T follicular helper cell (primary cell): ENCODE measurements around the gene U2AF2.

Source experiments
- DNase-seq: peaks from one replicate; pipeline ENCODE4 v3.0.0-alpha.2; 2020; ENCODE audit warnings: low read depth

U2AF2 gene

DNA sequence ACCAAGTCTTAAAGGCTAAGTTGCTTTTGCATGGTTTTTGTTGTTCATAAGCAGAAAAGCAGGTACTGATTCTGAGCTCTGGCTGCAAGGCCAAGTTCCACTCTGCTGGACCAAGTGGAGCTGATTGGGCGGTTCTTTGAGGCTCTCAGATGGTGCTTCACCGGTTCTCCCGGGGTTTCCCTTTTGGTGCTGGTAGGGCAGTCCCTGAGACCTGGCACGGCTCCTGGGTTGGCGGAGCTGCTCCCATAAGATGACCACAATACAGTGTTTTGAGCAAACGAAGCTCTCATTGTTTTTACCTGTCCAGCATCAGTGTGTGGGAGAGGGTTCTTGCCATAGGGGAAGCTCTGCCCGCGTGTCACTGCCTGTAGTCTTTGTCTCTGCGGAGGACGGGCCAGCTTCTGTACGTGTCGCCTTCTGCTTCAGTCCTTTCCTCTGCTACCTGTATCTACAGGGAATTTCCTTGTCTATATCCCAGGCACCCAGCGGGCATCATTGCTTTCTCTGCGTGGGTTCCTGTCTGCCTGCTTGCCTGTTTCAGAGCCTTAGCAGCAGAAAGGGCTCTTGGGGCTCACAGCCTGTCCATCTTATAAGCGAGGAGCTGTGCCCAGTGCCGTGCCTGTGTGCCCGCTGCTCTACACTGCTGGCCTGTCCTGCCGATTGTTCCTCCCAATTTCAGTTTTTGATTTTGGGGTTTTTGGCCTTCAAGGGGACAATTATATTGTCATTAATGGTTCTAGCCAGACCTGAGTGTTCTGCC is 2.3 kb downstream of the U2AF2 start:
- DNase-seq = no peak

DNA sequence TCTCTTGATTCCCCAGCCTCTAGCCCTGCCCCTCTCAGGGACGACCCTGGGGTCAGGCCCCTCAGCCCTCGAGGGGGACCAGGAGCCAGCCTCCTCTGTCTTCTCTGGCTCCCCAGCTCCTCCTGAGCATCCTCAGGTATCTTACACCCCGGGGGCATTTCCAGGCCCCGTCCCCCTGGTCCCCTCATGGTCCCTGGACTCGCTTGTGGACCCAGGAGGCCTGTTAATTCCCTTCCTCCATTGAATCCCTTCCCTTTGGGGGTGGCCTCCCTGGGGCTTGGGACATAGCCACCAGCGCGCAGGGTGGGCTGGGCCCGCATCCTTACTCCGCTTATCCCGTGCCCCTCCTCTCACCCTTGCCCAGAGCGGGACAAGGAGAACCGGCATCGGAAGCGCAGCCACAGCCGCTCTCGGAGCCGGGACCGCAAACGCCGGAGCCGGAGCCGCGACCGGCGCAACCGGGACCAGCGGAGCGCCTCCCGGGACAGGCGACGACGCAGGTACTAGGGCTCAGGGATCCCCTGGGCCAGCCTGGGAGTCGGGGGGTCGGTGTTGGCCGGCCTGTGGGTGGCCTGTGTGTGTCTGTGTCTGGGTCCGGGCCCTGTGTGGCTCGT is 4.1 kb downstream of the U2AF2 start:
- DNase-seq = no peak

DNA sequence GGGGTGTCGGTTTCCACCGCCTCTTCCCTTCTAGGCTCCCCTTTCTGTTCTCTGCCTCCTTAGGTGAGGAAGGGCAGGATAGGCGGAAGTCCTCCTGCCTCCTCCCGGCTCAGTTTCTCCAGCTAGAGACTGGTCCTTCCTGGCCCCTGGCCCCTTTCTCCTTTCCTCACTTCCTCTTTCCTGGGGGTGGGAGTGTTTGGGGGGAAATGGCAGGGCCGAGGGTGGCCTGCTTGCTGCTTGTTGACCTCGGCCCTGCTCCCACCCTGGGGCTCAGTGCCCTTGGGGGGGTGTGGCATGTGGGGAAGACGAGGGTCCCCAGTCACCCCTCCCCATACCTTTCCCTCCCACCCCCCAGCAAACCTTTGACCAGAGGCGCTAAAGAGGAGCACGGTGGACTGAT is 5.0 kb downstream of the U2AF2 start:
- DNase-seq = no peak

DNA sequence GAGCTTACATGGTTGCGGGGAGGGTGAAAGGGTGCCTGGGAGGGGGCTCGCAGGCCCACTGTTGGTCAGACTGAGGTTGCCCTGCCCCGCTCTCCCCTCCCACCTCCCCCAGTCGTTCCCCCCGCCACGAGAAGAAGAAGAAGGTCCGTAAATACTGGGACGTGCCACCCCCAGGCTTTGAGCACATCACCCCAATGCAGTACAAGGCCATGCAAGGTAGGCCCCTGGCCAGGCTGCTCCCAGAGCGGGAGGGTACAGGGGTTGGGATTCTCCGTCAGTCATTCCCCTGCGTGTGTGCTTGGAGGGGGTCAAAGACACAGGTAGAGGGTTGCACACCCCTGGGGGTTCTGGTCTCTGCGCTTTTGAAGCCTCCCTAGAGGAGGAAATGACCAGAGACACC is 5.6 kb downstream of the U2AF2 start:
- DNase-seq = no peak

DNA sequence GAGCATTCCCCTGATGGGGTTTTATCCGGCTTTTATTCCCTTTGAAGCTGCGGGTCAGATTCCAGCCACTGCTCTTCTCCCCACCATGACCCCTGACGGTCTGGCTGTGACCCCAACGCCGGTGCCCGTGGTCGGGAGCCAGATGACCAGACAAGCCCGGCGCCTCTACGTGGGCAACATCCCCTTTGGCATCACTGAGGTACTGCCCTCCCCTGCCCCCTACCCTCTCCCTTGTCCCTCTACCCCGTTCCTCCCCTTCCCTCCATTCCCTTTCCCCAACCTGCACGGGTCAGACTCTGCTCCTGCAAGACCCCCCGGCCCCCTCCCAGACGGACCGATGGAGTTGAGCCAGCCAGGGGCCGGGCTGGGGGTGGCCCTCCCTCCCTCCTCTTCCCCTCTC is 6.2 kb downstream of the U2AF2 start:
- DNase-seq = no peak

DNA sequence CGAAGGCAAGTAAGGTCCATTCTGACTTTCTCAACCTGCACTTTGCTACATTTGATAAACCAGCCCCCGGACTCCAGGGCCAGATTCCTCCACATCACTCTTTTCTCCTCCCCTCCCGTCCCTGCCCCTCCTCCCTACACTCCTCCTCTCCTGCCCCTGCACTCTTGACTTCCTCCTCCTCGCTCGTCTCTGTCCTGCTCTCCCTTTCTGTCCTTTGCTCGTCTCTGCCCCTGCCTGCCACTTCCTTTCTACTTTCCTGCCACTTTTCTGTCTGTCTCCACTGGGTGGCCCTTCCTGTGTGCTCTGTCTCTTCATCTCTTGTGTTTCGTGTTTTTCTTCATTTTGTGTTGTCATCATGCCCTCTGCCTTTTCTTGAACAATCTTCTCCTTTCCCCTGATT is 7.0 kb downstream of the U2AF2 start:
- no peak for DNase-seq

DNA sequence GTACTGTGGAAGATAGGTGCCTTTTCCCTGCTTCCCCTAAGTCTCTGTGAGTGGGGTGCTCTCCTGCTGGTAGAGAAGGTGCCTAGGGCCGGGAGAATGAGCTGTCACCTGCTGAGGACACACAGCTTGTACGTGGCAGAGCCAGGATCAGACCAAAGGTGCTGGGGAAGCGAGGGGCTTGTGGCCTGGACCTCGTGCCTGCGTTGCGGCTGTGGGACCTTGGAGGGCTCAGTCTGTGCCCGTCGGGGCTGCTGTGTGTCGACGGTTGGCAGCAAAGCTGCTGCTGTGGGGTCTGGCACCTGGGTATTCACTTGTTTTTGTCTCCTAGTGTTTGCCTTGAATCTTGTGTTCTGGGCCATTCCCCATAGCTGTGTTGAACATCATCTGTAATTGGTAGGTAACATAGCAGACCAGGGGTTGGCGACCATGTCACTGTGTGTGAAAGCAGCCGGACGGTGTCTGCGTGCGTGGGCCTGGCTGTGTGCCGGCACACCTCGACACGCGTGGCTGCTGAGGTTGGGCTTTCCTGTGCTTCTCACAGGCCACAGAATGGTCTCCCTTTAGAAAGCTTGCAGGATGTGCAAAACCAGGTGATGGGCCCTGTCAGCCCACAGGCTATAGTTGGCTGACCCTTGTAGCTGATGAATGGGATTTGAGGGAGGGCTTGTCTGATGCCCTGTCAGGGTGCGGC is 9.2 kb downstream of the U2AF2 start:
- DNase-seq = no peak

DNA sequence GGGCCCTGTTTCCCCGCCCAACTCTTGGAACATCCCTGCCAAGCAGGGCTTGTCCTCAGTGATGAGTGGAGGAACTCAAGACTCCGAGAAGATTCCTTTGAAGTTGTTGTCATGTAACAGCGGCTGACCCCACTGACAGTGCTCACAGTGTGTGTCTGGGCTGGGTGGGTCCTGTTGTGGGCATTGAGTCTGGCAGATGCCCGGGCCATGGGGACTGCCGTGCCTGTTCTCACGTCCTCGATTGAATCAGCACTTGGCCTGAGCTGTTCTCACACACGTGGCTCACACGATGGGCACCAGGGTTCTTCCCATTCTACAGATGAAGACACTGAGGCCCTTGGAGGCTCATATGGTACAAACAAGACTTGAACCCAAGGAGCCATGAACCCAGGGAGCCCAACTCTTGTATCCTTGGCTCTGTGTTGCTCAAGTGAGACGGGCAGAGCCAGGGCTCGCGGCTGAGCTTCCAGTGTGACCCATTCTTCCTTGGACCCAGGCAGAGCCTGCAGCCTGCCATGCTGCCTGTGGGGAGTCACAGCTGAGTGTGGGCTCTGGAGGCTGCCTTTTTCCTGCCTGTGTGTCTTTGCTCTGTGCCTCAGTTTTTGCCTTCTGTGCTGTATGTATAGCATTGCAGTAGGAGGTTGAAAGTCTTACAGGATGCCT is 11.6 kb downstream of the U2AF2 start:
- DNase-seq = no peak

DNA sequence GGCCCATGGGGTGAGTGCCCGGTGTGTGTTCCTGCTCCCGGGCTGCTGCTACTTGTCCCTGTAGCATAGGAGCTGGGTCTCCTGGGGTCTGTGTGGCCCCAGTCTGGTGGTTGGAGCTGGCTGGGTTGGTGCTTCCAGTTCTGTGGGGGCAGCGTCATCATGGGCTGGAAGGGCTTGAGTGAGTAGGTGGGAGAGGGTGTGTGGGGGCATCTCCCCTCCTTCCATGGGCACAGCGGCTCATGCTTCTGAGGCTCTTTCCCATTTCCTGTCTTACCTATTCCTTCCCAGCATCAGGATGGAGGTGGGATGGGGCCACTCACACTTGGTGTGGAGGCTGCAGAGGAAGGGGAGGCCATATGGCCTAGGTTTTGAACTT is 12.2 kb downstream of the U2AF2 start:
- DNase-seq = no peak

DNA sequence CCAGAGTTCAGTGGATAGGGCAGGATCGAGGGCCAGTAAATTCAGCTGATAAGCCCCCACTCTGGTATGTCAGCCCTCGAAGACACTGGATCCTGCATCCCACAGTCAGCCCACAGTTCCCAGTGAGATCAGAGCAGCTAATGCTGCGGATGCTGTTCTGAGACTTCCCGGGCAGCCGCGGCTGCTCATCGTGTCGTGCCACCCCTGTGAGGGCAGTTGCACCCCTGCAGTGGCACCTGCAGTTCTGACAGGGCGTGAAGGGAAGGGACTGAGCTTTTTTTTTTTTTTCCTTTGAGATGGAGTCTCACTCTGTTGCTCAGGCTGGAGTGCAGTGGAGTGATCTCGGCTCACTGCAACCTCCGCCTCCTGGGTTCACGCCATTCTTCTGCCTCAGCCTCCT is 12.7 kb downstream of the U2AF2 start:
- no peak for DNase-seq

DNA sequence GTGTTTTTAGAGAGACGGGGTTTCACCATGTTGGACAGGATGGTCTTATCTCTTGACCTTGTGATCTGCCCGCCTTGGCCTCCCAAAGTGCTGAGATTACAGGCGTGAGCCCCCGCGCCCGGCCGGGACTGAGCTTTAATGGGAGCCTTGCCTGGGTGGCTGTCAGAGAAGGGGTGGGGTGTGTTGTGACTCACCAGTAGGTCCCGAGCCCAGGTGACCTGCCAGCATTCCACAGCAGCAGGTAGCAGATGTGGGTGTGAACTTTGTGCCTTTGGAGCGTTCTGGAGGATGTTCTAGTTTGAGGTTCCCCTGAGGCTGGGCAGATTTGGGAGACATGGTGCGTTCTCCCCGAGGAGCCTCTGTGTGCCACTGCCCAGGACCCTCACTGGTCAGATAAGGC is 13.1 kb downstream of the U2AF2 start:
- no peak for DNase-seq

DNA sequence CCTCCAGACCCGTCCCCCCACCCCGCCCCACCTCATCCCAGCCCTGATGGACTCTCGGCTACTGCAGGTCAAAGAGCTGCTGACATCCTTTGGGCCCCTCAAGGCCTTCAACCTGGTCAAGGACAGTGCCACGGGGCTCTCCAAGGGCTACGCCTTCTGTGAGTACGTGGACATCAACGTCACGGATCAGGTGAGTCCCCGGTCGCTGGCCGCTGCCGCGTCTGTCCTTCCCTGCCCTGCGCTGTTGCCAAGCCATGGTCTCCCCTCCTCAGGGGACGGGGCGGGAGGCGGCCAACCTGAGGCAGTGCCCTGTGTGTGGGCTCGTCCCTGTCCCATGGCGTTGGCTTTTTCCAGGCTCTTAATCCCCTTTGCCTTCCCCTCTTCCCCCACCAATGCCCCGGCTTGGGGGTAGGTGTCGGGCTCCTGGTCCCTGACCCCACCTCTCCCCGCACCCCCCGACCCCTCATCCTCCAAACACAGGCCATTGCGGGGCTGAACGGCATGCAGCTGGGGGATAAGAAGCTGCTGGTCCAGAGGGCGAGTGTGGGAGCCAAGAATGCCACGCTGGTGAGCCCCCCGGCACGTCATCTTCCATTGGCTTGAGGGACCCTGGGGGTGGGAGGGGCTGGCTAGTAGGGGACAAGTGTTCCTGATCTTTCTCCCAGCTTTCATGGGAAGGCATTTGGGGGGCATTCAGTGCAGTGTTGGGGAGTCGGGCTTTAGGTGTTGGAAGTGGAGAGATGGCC is 13.9 kb downstream of the U2AF2 start:
- no peak for DNase-seq

DNA sequence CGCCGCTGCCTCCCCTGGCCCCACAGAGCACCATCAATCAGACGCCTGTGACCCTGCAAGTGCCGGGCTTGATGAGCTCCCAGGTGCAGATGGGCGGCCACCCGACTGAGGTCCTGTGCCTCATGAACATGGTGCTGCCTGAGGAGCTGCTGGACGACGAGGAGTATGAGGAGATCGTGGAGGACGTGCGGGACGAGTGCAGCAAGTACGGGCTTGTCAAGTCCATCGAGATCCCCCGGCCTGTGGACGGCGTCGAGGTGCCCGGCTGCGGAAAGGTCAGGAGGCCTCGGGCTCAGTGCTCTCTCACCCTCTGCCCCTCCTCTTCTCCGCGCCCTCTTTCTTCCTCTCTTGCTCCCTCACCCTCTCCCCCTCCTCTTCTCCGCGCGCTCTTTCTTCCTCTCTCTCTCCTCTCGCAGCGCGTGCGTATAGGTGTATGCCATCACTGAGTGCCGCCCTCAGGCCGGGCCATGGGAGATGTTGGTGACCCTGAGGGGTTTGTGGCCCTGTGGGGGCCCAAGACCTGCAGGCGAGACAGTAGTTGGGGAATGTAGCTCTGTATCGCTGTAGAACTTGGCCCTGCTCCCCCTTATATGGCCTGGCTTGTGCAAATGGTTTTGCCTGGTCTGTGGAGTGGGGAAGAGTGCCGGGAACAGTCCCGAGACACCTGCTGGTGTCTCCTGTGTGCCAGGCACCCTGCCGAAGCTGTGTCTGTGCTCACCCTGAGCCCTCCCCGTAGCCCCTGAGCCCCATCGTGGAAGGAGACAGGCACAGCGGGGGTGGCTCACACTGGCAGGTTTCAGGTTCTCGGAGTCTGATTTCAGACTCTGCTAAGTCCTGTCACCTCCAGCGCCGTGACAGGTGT is 14.8 kb downstream of the U2AF2 start:
- no peak for DNase-seq

DNA sequence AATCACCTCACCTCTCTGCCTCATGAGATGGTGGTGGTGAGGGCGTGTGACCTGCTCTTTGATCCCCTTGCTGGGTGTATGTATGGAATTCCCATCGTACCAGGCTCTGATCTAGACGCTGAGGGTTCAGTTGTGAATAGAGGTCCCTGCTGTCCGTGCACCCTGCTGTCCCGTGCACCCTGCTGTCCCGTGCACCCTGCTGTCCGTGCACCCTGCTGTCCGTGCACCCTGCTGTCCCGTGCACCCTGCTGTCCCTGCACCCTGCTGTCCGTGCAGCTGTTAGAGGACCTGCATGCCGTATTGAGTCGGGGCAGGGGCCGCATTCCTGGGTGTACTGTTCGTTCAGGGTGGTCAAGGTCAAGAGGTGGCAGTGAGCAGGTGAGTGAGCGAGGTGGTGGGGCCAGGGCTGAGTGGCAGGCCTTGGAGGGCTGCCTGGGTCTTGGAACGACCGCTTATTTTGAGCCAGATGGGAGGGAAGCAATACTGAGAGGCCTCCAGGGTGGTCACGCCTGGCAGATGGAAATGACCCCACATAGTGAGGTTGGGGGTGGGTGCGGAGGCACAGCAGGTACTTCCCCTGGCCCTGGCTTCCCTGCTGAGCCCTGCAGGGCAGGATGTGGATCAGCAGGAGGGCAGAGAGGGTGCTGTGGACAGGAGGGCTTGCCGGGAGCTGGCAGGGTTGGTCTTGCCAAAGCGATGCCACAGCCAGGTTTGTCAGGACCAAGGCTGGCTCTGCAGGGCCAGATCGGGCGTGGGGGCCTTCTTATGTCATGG is 15.6 kb downstream of the U2AF2 start:
- no peak for DNase-seq

DNA sequence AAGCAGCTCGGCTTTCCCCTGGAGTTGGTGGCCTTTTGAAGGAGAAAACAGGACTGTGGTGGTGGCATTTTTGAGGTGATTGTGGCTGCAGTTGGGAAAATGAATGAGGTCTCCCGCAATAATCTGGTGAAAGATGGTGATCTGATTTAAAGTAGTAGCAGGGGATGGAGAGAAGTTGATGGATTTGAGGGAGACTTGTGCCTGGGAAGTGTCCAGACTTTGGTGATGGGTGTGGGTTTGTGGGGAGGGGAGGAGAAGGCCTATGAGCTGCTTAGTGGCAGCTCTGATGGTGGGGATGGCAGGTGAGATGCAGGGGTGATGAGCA is 16.2 kb downstream of the U2AF2 start:
- no peak for DNase-seq

DNA sequence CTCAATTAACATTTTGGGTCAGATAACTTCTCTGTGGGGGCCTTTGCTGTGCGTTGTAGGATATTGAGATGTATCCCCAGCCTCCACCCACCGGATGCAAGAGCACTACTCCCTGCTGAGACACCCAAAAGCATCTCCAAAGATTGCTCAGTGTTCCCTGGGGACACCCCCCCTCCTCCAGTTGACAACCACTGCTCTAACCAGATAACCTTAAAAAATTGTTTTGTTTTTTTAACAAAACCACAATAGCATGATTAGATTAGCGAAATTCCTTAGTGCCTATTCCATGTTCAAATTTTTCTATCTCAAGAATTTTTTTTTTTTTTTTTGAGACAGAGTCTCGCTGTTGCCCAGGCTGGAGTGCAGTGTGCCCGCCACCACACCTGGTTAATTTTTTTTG is 17.6 kb downstream of the U2AF2 start:
- no peak for DNase-seq

DNA sequence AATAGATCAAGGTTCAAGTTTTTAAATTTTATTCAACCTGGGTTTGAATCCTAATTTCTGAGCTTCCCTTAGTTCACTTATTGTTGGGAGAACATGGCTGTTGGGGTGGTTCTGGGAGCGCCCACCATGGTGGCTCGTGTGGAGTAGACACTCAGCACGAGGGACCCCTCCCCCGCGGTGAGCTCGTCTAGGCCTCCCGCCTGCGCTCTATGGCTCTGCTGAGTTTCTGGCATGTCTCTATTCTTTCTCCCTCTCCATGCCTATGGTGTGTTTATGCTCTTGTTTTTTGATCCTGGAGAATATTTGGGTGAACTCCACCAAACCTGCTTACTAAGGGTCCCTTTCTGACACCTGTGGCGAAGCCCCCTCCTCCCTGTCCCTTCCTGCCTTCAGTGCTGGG is 18.6 kb downstream of the U2AF2 start:
- no peak for DNase-seq

DNA sequence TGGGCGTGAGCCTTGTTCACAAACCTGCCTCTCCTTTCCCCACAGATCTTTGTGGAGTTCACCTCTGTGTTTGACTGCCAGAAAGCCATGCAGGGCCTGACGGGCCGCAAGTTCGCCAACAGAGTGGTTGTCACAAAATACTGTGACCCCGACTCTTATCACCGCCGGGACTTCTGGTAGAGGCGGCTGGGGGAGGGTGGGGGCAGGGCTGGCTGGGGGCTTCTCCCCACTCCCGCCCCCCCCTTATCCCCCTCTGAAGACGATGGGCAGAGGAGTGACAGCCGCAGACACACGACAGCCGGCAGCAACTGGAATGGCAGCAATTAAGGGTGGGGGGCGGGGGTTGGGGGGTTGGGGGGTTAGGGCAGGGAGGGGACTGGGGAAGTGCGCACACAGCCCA is 19.1 kb downstream of the U2AF2 start:
- no peak for DNase-seq

DNA sequence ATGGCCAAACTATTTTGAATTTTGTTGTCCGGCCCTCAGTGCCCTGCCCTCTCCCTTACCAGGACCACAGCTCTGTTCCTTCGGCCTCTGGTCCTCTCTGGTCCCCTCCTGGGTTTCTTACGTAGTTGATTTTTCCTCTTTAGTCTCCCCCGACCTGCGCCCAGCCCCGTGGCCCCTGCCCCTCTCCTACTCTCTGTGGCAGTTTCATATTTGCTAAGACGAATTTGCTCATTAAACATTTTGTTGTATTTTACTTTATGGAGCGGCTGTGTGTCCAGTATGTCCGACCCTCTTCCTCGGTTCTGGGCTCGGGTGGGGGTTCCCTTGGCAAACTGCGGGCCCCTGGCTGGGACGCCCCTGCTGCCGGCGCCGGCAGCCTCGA is 19.6 kb downstream of the U2AF2 start:
- DNase-seq = no peak

DNA sequence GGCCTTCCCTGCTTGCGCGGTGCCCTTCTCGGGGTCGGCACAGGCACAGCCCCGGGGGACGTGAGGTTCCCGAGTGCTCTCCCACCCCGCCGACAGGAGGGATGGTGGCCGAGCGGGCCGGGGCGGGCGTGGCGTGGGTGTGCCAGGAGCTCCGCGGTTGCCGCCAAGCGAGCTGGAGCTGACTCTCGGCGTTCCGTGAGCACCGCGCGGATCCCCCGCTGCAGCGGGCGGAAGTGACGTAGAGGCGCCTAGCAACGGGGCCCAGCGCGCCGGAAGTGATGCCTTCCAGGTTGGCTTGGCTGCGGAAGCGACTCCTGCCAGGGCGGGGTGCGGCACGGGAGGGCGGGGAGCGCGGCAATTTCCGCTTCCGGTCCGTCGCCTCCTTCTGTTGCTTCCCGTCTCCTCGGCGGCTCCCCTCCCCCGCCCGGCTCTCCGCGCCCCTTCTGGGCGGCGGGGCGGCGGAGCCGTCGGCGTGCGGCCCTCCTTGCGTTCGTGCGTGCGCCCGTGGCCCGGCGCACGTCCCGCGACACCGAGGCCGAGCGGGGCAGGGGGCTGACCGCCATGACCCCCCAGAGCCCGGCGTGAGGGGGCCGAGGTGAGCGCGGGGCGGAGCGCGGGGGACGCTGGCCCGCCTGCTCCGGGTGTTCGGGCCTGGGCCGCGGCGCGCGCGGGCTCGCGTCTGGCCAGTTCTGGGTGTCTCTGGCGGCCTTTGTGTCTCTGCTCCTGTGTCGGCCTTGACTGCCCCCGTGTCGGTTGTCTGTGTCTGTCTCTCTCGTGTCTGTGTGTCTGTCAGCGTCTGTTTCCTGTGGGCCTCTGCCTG is 20.2 kb downstream of the U2AF2 start, which contains the start of gene EPN1:
TSS of gene EPN1 (plus strand) at position 386 of the 820 bp plus-strand sequence. CDS start 3,402 bp downstream, outside the sequence.
- peak; percentile 99 for DNase-seq
